ENCODE data around the gene KCNAB3. TPM values are rescaled to one million over a fixed set of nuclear protein-coding genes. Genes with fewer than 3 reads are reported as not detected.

KCNAB3 gene
- total and polyA plus RNA-seq, 9 donors, result 2.4 to 9.5 (median 5.0) TPM

- DNase-seq, result peak; percentile 99
- 0% methylated on average over 16 of the region's 35 CpGs for WGBS (ENCODE audit: insufficient coverage)
- Histone ChIP-seq H3K36me3 (ENCODE audit: control insufficient read depth, insufficient read depth, low read length) (peaks cover 22% of the 10 kb centered on the region), H3K27me3 (ENCODE audit: control insufficient read depth, insufficient read depth, low read length) (peaks cover 2% of the 10 kb centered on the region), H3K4me1 (ENCODE audit: control insufficient read depth, insufficient read depth, low read length) (peaks cover 65% of the 10 kb centered on the region), H3K27ac (ENCODE audit: low read length) (peak overlapping the region; percentile 95), H3K9me3 (replicated peaks; ENCODE audit: control insufficient read depth, low read depth, low read length) (no peaks in the 10 kb centered on the region), H3K4me3 (ENCODE audit: low read length) (peak overlapping the region; percentile 76)
These were observed 42.0 kb downstream of the KCNAB3 start for GRCh38 chr17:7887482-7888183.

GRCh38 chr17:7887038-7887481 lies 42.6 kb downstream of the KCNAB3 start:
- Histone ChIP-seq H3K27ac (ENCODE audit: low read length) (peak overlapping the region; percentile 95), H3K4me1 (ENCODE audit: control insufficient read depth, insufficient read depth, low read length) (peaks cover 65% of the 10 kb centered on the region), H3K36me3 (ENCODE audit: control insufficient read depth, insufficient read depth, low read length) (peaks cover 22% of the 10 kb centered on the region), H3K9me3 (replicated peaks; ENCODE audit: control insufficient read depth, low read depth, low read length) (no peaks in the 10 kb centered on the region), H3K27me3 (ENCODE audit: control insufficient read depth, insufficient read depth, low read length) (peaks cover 2% of the 10 kb centered on the region), H3K4me3 (ENCODE audit: low read length) (peak overlapping the region; percentile 76)
- DNase-seq, result no peak
- no CpG with 5 or more reads among the region's 8 CpGs for WGBS (ENCODE audit: insufficient coverage)

- peak overlapping the region; percentile 95 for H3K27ac ChIP-seq (ENCODE audit: low read length)
- H3K4me1 ChIP-seq (ENCODE audit: control insufficient read depth, insufficient read depth, low read length), result peaks cover 68% of the 10 kb centered on the region
- peaks cover 19% of the 10 kb centered on the region for H3K36me3 ChIP-seq (ENCODE audit: control insufficient read depth, insufficient read depth, low read length)
- no peaks in the 10 kb centered on the region for H3K9me3 ChIP-seq (replicated peaks; ENCODE audit: control insufficient read depth, low read depth, low read length)
- WGBS (ENCODE audit: insufficient coverage), result 2% methylated on average over 11 of the region's 30 CpGs
- peak overlapping the region; percentile 76 for H3K4me3 ChIP-seq (ENCODE audit: low read length)
- peak; percentile 74 for DNase-seq
- peaks cover 2% of the 10 kb centered on the region for H3K27me3 ChIP-seq (ENCODE audit: control insufficient read depth, insufficient read depth, low read length)
These were observed 43.2 kb downstream of the KCNAB3 start for GRCh38 chr17:7886227-7887037.

- H3K4me1 ChIP-seq (ENCODE audit: control insufficient read depth, insufficient read depth, low read length), result peaks cover 59% of the 10 kb centered on the region
- WGBS (ENCODE audit: insufficient coverage), result under 1% methylated on average over 31 of the region's 64 CpGs
- no peaks in the 10 kb centered on the region for H3K9me3 ChIP-seq (replicated peaks; ENCODE audit: control insufficient read depth, low read depth, low read length)
- DNase-seq, result peak; percentile 85
- peaks cover 18% of the 10 kb centered on the region for H3K36me3 ChIP-seq (ENCODE audit: control insufficient read depth, insufficient read depth, low read length)
- H3K27ac ChIP-seq (ENCODE audit: low read length), result peak overlapping the region; percentile 95
- no peaks in the 10 kb centered on the region for H3K27me3 ChIP-seq (ENCODE audit: control insufficient read depth, insufficient read depth, low read length)
- peak overlapping the region; percentile 76 for H3K4me3 ChIP-seq (ENCODE audit: low read length)
These were observed 44.1 kb downstream of the KCNAB3 start for GRCh38 chr17:7885367-7886226.

- WGBS (ENCODE audit: insufficient coverage), result under 1% methylated on average over 52 of the region's 100 CpGs
- Histone ChIP-seq H3K27ac (ENCODE audit: low read length) (peak overlapping the region; percentile 95), H3K9me3 (replicated peaks; ENCODE audit: control insufficient read depth, low read depth, low read length) (no peaks in the 10 kb centered on the region), H3K36me3 (ENCODE audit: control insufficient read depth, insufficient read depth, low read length) (peaks cover 18% of the 10 kb centered on the region), H3K27me3 (ENCODE audit: control insufficient read depth, insufficient read depth, low read length) (no peaks in the 10 kb centered on the region), H3K4me1 (ENCODE audit: control insufficient read depth, insufficient read depth, low read length) (peaks cover 53% of the 10 kb centered on the region), H3K4me3 (ENCODE audit: low read length) (peak overlapping the region; percentile 76)
- peak; percentile 37 for DNase-seq
These were observed 44.9 kb downstream of the KCNAB3 start for GRCh38 chr17:7884581-7885366.

- H3K9me3 ChIP-seq (replicated peaks; ENCODE audit: control insufficient read depth, low read depth, low read length), result no peaks in the 10 kb centered on the region
- H3K27ac ChIP-seq (ENCODE audit: low read length), result peak overlapping the region; percentile 71
- H3K27me3 ChIP-seq (ENCODE audit: control insufficient read depth, insufficient read depth, low read length), result no peaks in the 10 kb centered on the region
- peak; percentile 78 for DNase-seq
- no CpG with 5 or more reads among the region's 3 CpGs for WGBS (ENCODE audit: insufficient coverage)
- peaks cover 44% of the 10 kb centered on the region for H3K4me1 ChIP-seq (ENCODE audit: control insufficient read depth, insufficient read depth, low read length)
- H3K36me3 ChIP-seq (ENCODE audit: control insufficient read depth, insufficient read depth, low read length), result peaks cover 20% of the 10 kb centered on the region
- H3K4me3 ChIP-seq (ENCODE audit: low read length), result peak overlapping the region; percentile 27
These were observed 45.8 kb downstream of the KCNAB3 start for GRCh38 chr17:7883781-7884386.

GRCh38 chr17:7882629-7883028 lies 47.0 kb downstream of the KCNAB3 start:
- H3K27me3 ChIP-seq (ENCODE audit: control insufficient read depth, insufficient read depth, low read length), result no peaks in the 10 kb centered on the region
- no peak overlapping the region for H3K4me3 ChIP-seq (ENCODE audit: low read length)
- H3K9me3 ChIP-seq (replicated peaks; ENCODE audit: control insufficient read depth, low read depth, low read length), result no peaks in the 10 kb centered on the region
- no peak for DNase-seq
- peaks cover 31% of the 10 kb centered on the region for H3K4me1 ChIP-seq (ENCODE audit: control insufficient read depth, insufficient read depth, low read length)
- H3K36me3 ChIP-seq (ENCODE audit: control insufficient read depth, insufficient read depth, low read length), result peaks cover 20% of the 10 kb centered on the region
- H3K27ac ChIP-seq (ENCODE audit: low read length), result no peak overlapping the region
- WGBS (ENCODE audit: insufficient coverage), result no CpG with 5 or more reads among the region's 3 CpGs

GRCh38 chr17:7882068-7882467 lies 47.6 kb downstream of the KCNAB3 start:
- H3K4me1 ChIP-seq (ENCODE audit: control insufficient read depth, insufficient read depth, low read length), result peaks cover 27% of the 10 kb centered on the region
- H3K27ac ChIP-seq (ENCODE audit: low read length), result no peak overlapping the region
- H3K36me3 ChIP-seq (ENCODE audit: control insufficient read depth, insufficient read depth, low read length), result peaks cover 20% of the 10 kb centered on the region
- H3K27me3 ChIP-seq (ENCODE audit: control insufficient read depth, insufficient read depth, low read length), result no peaks in the 10 kb centered on the region
- H3K4me3 ChIP-seq (ENCODE audit: low read length), result no peak overlapping the region
- no peaks in the 10 kb centered on the region for H3K9me3 ChIP-seq (replicated peaks; ENCODE audit: control insufficient read depth, low read depth, low read length)
- WGBS (ENCODE audit: insufficient coverage), result no CpG with 5 or more reads among the region's 7 CpGs
- DNase-seq, result no peak
